ENCODE data around the gene NGB.

NGB gene

DNA sequence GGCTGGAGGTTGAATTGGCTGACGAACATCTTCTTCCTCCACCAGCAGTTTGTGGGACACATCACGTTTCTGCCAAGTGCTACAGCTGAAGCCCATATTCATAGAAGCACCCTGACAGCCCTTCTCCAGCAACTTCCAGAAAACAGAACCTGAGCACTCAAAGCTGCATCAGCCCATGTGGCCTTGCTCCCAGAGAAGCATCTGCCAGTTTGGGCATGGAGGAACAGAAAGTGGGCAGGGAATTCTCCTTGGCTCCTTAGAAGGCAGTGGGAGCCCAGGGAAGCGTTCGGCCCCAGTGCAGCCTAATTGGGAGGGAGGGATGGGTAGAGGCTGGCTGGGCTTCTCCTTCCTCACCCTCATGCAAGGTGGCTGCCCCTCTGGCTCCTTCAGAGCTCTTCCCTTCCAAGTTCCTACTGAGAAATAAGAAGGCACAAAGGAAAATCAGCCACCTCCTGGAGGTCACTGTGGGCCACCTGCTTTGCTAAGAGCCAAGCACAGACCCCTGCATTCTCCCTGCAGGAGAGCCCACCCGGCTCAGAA lies 4.1 kb upstream of the NGB start:
- TF ChIP-seq, protein P1, sequence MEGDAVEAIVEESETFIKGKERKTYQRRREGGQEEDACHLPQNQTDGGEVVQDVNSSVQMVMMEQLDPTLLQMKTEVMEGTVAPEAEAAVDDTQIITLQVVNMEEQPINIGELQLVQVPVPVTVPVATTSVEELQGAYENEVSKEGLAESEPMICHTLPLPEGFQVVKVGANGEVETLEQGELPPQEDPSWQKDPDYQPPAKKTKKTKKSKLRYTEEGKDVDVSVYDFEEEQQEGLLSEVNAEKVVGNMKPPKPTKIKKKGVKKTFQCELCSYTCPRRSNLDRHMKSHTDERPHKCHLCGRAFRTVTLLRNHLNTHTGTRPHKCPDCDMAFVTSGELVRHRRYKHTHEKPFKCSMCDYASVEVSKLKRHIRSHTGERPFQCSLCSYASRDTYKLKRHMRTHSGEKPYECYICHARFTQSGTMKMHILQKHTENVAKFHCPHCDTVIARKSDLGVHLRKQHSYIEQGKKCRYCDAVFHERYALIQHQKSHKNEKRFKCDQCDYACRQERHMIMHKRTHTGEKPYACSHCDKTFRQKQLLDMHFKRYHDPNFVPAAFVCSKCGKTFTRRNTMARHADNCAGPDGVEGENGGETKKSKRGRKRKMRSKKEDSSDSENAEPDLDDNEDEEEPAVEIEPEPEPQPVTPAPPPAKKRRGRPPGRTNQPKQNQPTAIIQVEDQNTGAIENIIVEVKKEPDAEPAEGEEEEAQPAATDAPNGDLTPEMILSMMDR (IDR thresholded peaks at IDR 0.05; ENCODE audit: low read length, missing control alignments) = no peak
- H3K4me3 ChIP-seq (replicated peaks; ENCODE audit: low read depth, low read length) = no peak overlapping the region
- DNase-seq (ENCODE audit: low read depth) = no peak

DNA sequence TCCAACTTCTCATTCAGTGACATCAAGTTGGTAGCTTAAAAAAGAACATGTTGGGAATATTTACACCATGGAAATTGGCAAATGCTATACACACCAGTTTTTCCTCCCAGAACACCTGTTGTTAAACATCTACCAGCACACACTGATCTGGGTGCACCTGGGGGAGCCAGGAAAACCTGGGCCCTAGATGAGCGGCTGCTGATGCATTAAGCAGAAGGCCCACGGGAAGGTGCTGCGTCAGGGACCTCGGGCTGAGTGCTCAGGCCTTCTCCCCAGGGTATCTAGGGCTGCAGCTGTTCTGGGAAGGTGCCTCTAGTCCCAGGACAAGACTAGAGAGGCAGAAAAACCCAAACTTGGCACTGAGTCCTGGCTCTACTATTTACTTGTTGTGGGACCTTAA lies 2.8 kb upstream of the NGB start:
- no peak overlapping the region for H3K4me3 ChIP-seq (replicated peaks; ENCODE audit: low read depth, low read length)
- TF ChIP-seq, protein P1 (IDR thresholded peaks at IDR 0.05; ENCODE audit: low read length, missing control alignments) = no peak
- DNase-seq (ENCODE audit: low read depth) = no peak

DNA sequence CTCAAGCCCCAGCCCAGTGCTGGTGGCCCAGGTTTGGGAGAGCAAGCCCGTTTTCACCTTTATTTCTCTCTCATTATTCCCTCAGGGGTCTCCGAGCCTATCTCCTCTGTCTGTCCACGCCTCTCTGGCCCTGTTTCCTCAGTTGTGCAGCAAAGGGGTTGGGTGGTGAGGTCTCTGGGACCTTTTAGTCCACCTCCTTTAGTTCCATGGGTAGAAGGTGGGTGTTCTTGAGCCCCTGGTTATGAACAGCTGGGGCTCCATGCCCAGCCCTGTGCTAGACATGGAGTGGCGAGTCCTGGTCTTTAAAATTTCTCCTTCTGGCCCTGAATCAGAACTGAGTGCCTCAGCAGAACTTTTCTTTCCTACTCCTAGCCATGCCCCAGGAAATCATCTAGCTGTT lies 1.3 kb upstream of the NGB start:
- no peak overlapping the region for H3K4me3 ChIP-seq (replicated peaks; ENCODE audit: low read depth, low read length)
- TF ChIP-seq, protein P1 (IDR thresholded peaks at IDR 0.05; ENCODE audit: low read length, missing control alignments) = no peak
- DNase-seq (ENCODE audit: low read depth) = no peak

DNA sequence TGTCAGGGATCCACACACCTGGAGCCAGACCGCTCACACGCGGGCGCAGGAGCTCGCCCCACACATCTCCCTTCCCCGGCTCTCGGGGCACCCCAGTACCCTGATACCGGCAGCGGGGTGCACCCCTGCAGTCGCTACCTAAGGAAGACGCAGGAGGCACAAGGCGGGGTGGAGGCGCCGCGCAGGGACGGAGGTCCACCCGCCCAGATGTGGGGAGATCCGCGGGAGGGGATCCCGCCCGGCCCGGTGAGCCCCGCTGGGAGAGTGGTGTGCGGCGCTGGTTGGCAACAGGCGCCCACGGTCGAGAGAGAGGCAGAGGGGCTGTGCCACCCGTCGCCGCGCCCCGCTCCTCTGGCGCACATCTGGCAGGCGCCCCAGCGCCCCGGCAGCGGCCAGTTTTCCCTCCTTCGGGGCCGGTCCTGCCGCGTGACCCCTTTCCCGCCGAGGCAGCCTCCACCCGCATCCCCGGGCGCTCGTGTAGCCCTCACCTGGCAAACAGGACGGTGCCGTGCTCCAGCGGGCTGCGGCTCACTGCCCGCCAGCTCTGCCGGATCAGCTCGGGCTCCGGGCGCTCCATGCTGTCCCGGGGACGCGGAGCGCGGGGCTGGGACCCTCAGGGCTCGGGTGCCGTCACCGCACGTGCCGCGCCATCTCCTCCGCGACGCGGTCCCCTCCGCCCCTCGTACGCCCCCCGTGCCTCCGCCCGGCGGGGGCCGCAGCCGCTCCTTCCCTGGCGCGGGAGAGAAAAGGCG lies 469 bp downstream of the NGB start:
- no peak overlapping the region for H3K4me3 ChIP-seq (replicated peaks; ENCODE audit: low read depth, low read length)
- TF ChIP-seq, protein P1 (IDR thresholded peaks at IDR 0.05; ENCODE audit: low read length, missing control alignments) = no peak

DNA sequence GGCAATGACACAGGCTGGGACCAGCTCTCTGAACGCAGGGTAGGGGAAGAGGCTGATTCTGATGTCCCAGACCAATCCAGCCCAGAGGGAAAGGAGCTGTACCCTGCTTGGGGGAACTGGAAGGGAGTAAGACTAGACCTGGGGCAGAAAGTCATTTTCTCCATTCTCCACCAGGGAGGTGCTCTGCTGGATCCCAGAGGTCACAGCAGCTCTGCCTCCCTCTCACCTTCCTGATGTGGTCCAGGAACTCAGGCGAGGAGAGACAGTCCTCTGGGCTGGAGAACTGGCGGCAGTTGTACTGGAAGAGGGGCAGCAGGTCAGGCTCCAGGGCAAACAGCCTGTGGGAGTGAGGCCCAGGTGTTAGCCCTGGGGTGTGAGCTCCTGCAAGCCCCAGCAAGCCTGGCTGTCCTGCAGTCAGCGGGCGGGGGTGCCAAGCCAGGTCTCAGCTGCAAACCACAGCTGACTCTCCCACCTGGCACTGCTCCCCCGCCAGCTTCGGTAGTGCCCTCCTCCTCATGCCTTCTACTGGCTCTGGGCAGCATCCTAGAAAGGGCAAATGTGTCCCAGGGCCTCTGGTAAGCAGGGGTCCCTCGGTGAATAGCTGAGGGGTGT lies 1.9 kb downstream of the NGB start:
- no peak overlapping the region for H3K4me3 ChIP-seq (replicated peaks; ENCODE audit: low read depth, low read length)
- TF ChIP-seq, protein P1 (IDR thresholded peaks at IDR 0.05; ENCODE audit: low read length, missing control alignments) = no peak
- DNase-seq (ENCODE audit: low read depth) = no peak

More for the DNA sequence above, 469 bp downstream of the NGB start:
- no peak for DNase-seq (ENCODE audit: low read depth)

- no peak overlapping the region for H3K4me3 ChIP-seq (replicated peaks; ENCODE audit: low read depth, low read length)
- no peak for DNase-seq (ENCODE audit: low read depth)
Measured at GRCh38 chr14:77267937-77268699, 2.9 kb downstream of the NGB start.

More at GRCh38 chr14:77267937-77268699, 2.9 kb downstream of the NGB start:
- TF ChIP-seq, protein P1 (IDR thresholded peaks at IDR 0.05; ENCODE audit: low read length, missing control alignments) = no peak

Measured in fibroblast of pulmonary artery (primary cell).